H9 (cell line): ENCODE measurements around the gene C16orf87. TPM values are rescaled to one million over a fixed set of nuclear protein-coding genes. Genes with fewer than 3 reads are reported as not detected.

Experiments
- DNase-seq: peaks from one replicate; pipeline ENCODE4 v3.0.0-alpha.2; 2017
- H2AFZ ChIP-seq: one replicate; pipeline ENCODE4 v1.6.1; 2013; ENCODE audit warnings: mild to moderate bottlenecking, low read length, control low read depth, moderate library complexity
- H2AK5ac ChIP-seq: 2 replicates; pipeline ENCODE4 v1.6.1; 2013; ENCODE audit warnings: low read length, control low read depth, mixed read lengths; ENCODE audit not compliant: insufficient read length
- H2BK120ac ChIP-seq: one replicate; pipeline ENCODE4 v1.6.1; 2013; ENCODE audit warnings: low read depth, mild to moderate bottlenecking, low read length, control low read depth, inconsistent platforms; ENCODE audit not compliant: poor library complexity, severe bottlenecking
- H2BK12ac ChIP-seq: 2 replicates; pipeline ENCODE4 v1.6.1; 2013; ENCODE audit warnings: low read length, control low read depth, mixed read lengths, low read depth; ENCODE audit not compliant: insufficient read length
- H2BK15ac ChIP-seq: 2 replicates; pipeline ENCODE4 v1.6.1; 2013; ENCODE audit warnings: low read depth, low read length, control low read depth
- H2BK20ac ChIP-seq: one replicate; pipeline ENCODE4 v1.6.1; 2013; ENCODE audit warnings: low read depth, mild to moderate bottlenecking, low read length, control low read depth, inconsistent platforms; ENCODE audit not compliant: poor library complexity, severe bottlenecking
- H2BK5ac ChIP-seq: 2 replicates; pipeline ENCODE4 v1.6.1; 2013; ENCODE audit warnings: low read length, control low read depth, mixed read lengths; ENCODE audit not compliant: insufficient read length
- H3K14ac ChIP-seq: 2 replicates; pipeline ENCODE4 v1.6.1; 2013; ENCODE audit warnings: low read length, control low read depth; ENCODE audit not compliant: insufficient read depth
- H3K18ac ChIP-seq: 2 replicates; pipeline ENCODE4 v1.6.1; 2013; ENCODE audit warnings: low read depth, mild to moderate bottlenecking, mixed read lengths, low read length, control low read depth; ENCODE audit not compliant: insufficient read length
- H3K23ac ChIP-seq: 2 replicates; pipeline ENCODE4 v1.6.1; 2013; ENCODE audit warnings: low read length, control low read depth, mixed read lengths, low read depth; ENCODE audit not compliant: insufficient read length
- H3K23me2 ChIP-seq: 2 replicates; pipeline ENCODE4 v1.6.1; 2013; ENCODE audit warnings: low read depth, mild to moderate bottlenecking, mixed read lengths, low read length, control low read depth; ENCODE audit not compliant: insufficient read length, poor library complexity, severe bottlenecking
- H3K27ac ChIP-seq: 2 replicates; pipeline ENCODE4 v1.5.1; 2013; ENCODE audit warnings: low read length, control low read depth, mixed read lengths, low read depth; ENCODE audit not compliant: insufficient read length
- H3K27me3 ChIP-seq: 2 replicates; pipeline ENCODE4 v1.6.1; 2013; ENCODE audit warnings: low read length, control low read depth, inconsistent platforms; ENCODE audit not compliant: insufficient read depth
- H3K4ac ChIP-seq: 2 replicates; pipeline ENCODE4 v1.6.1; 2013; ENCODE audit warnings: low read depth, mild to moderate bottlenecking, control low read depth, inconsistent platforms, low read length, moderate library complexity
- H3K4me1 ChIP-seq: 2 replicates; pipeline ENCODE4 v1.6.1; 2013; ENCODE audit warnings: low read length, control low read depth, inconsistent platforms; ENCODE audit not compliant: insufficient read depth
- H3K4me2 ChIP-seq: 2 replicates; pipeline ENCODE4 v1.6.1; 2013; ENCODE audit warnings: low read length, control low read depth, mixed read lengths; ENCODE audit not compliant: insufficient read length, insufficient read depth
- H3K56ac ChIP-seq: 2 replicates; pipeline ENCODE4 v1.6.1; 2013; ENCODE audit warnings: low read depth, mild to moderate bottlenecking, mixed read lengths, low read length, control low read depth; ENCODE audit not compliant: insufficient read length
- H3K79me1 ChIP-seq: 2 replicates; pipeline ENCODE4 v1.6.1; 2013; ENCODE audit warnings: low read depth, mild to moderate bottlenecking, moderate library complexity, low read length, control low read depth, inconsistent platforms; ENCODE audit not compliant: insufficient read depth, poor library complexity, severe bottlenecking
- H3K79me2 ChIP-seq: 2 replicates; pipeline ENCODE4 v1.6.1; 2013; ENCODE audit warnings: low read length, control low read depth, inconsistent platforms; ENCODE audit not compliant: insufficient read depth
- H3K9ac ChIP-seq: 2 replicates; pipeline ENCODE4 v1.6.1; 2013; ENCODE audit warnings: low read length, control low read depth, mixed read lengths; ENCODE audit not compliant: insufficient read length; ENCODE audit errors: extremely low read depth
- H3K9me3 ChIP-seq: one replicate; pipeline ENCODE4 v1.6.1; 2013; ENCODE audit warnings: low read depth, low read length, inconsistent platforms; ENCODE audit not compliant: control insufficient read depth
- H3T11ph ChIP-seq: one replicate; pipeline ENCODE4 v1.6.1; 2013; ENCODE audit warnings: mild to moderate bottlenecking, low read length, control low read depth, inconsistent platforms
- H4K20me1 ChIP-seq: one replicate; pipeline ENCODE4 v1.6.1; 2013; ENCODE audit not compliant: control insufficient read depth, insufficient read length, insufficient read depth
- H4K5ac ChIP-seq: 2 replicates; pipeline ENCODE4 v1.6.1; 2013; ENCODE audit warnings: low read depth, mild to moderate bottlenecking, mixed read lengths, low read length, control low read depth; ENCODE audit not compliant: insufficient read length
- H4K8ac ChIP-seq: replicated peaks from 2 replicates; pipeline ENCODE4 v1.6.1; 2013; ENCODE audit warnings: low read length, control low read depth, mixed read lengths, low read depth; ENCODE audit not compliant: insufficient read length
- H4K91ac ChIP-seq: 2 replicates; pipeline ENCODE4 v1.6.1; 2013; ENCODE audit warnings: low read depth, mild to moderate bottlenecking, moderate library complexity, mixed read lengths, low read length, control low read depth; ENCODE audit not compliant: insufficient read length
- H3K27ac Mint-ChIP-seq, 3 experiments: 2 replicates in 2 of 3; 3 replicates in 1 of 3; pipeline ENCODE4 v1.8.0; 2020 to 2021; ENCODE audit warnings: mixed read lengths in 3 of 3, mild to moderate bottlenecking in 1 of 3, moderate library complexity in 1 of 3
- H3K27me3 Mint-ChIP-seq: 2 replicates; pipeline ENCODE4 v1.8.0; 2021; ENCODE audit warnings: low read depth, mild to moderate bottlenecking, moderate library complexity, mixed read lengths
- H3K36me3 Mint-ChIP-seq, 3 experiments: 2 replicates in 2 of 3; 3 replicates in 1 of 3; pipeline ENCODE4 v1.8.0; 2020 to 2021; ENCODE audit warnings: low read depth in 3 of 3, mixed read lengths in 3 of 3; ENCODE audit not compliant: insufficient read depth in 1 of 3
- H3K4me1 Mint-ChIP-seq, 2 experiments: 2 replicates each; pipeline ENCODE4 v1.8.0; 2020; ENCODE audit warnings: mixed read lengths in 2 of 2
- H3K4me3 Mint-ChIP-seq, 2 experiments: 2 replicates in 1 of 2; 3 replicates in 1 of 2; pipeline ENCODE4 v1.8.0; 2020 to 2021; ENCODE audit warnings: mild to moderate bottlenecking in 2 of 2, mixed read lengths in 2 of 2, moderate library complexity in 1 of 2
- H3K9me3 Mint-ChIP-seq, 2 experiments: 2 replicates in 1 of 2; 3 replicates in 1 of 2; pipeline ENCODE4 v1.8.0; 2020; ENCODE audit warnings: mild to moderate bottlenecking in 2 of 2, mixed read lengths in 2 of 2, moderate library complexity in 1 of 2
- WGBS: extraction: QIAGEN DNeasy Blood & Tissue Kit; methylation state at CpG from one replicate; pipeline ENCODE4 v1.1.7; 2013; ENCODE audit warnings: missing lambda C conversion rate, low lambda C conversion rate, mixed read lengths; ENCODE audit not compliant: insufficient read length; ENCODE audit errors: extremely low coverage; 5-methylcytosine and 5-hydroxymethylcytosine counted together
- total RNA-seq: library from RNA; stranded (reverse); gene quantifications from 2 replicates; pipeline ENCODE4 v1.2.1, GENCODE V29; 2021
- TF ChIP-seq, protein P1 (sequence below): fragments of 200-600 bp; sonication (generic); conservative IDR thresholded peaks from 3 replicates; pipeline ENCODE4 v1.8.0; 2021; ENCODE audit warnings: antibody characterized with exemption, mild to moderate bottlenecking

C16orf87 gene
- total RNA-seq, 1 experiment from 2014 or later, result 16.7 TPM

DNA sequence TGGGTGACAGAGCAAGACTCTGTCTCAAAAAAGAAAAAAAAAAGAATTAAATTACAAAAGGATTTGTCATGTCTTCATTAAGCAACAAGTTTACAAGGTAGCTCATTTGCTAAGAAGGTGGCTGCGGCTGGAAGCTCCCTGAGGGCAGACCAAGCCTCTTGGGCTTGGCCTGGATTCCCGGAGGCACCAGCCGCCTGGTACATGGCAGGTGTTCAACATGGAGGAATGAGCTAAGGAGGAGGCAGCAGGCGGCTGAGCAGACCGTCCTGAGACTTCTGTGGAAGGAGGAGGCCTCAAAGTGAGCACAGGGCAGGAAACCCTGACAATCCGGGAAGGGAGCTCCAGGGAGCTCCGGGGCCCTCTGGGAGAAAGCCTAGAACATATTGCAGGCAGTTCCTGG, 79.6 kb downstream of the C16orf87 start:
- no peak overlapping the region for H3K27ac Mint-ChIP-seq
- Histone ChIP-seq H3K4ac (no peak overlapping the region), H3K9ac (no peak overlapping the region), H4K5ac (no peak overlapping the region), H3K4me2 (no peak overlapping the region), H3K27me3 (no peaks in the 10 kb centered on the region), H3T11ph (no peak overlapping the region), H2BK120ac (no peak overlapping the region), H2AK5ac (no peak overlapping the region), H3K79me1 (no peaks in the 10 kb centered on the region), H4K20me1 (no peaks in the 10 kb centered on the region), H3K79me2 (no peaks in the 10 kb centered on the region), H2BK15ac (no peak overlapping the region), H2BK5ac (no peak overlapping the region), H3K23me2 (no peaks in the 10 kb centered on the region), H3K27ac (no peak overlapping the region), H2BK12ac (no peak overlapping the region), H4K91ac (no peak overlapping the region), H3K14ac (no peak overlapping the region), H2AFZ (no peak overlapping the region), H3K18ac (no peak overlapping the region), H4K8ac (no peak overlapping the region), H3K56ac (no peak overlapping the region), H3K4me1 (0 out of 2 replicates have a peak, but pooled peaks cover 6% of the 10 kb centered on the region), H3K9me3 (no peaks in the 10 kb centered on the region), H2BK20ac (no peak overlapping the region), H3K23ac (no peak overlapping the region)
- no peaks in the 10 kb centered on the region for H3K36me3 Mint-ChIP-seq
- no peak for DNase-seq
- TF ChIP-seq, protein P1, sequence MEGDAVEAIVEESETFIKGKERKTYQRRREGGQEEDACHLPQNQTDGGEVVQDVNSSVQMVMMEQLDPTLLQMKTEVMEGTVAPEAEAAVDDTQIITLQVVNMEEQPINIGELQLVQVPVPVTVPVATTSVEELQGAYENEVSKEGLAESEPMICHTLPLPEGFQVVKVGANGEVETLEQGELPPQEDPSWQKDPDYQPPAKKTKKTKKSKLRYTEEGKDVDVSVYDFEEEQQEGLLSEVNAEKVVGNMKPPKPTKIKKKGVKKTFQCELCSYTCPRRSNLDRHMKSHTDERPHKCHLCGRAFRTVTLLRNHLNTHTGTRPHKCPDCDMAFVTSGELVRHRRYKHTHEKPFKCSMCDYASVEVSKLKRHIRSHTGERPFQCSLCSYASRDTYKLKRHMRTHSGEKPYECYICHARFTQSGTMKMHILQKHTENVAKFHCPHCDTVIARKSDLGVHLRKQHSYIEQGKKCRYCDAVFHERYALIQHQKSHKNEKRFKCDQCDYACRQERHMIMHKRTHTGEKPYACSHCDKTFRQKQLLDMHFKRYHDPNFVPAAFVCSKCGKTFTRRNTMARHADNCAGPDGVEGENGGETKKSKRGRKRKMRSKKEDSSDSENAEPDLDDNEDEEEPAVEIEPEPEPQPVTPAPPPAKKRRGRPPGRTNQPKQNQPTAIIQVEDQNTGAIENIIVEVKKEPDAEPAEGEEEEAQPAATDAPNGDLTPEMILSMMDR, result no peak
- no peaks in the 10 kb centered on the region for H3K27me3 Mint-ChIP-seq
- H3K4me3 Mint-ChIP-seq, result no peak overlapping the region
- H3K9me3 Mint-ChIP-seq, result no peaks in the 10 kb centered on the region
- H3K4me1 Mint-ChIP-seq, result peaks cover 22 to 24% of the 10 kb centered on the region in 2 experiments
- WGBS, result no CpG with 5 or more reads among the region's 7 CpGs
